Occipital lobe (tissue), 2 donors: ENCODE results near the gene TMPRSS13. TPM values are rescaled to one million over a fixed set of nuclear protein-coding genes. Genes with fewer than 3 reads are reported as not detected.

ENCODE experiments used
- DNase-seq: peaks from one replicate; lab custom pipeline; 2025; lab: John Stamatoyannopoulos, UW
- total RNA-seq: library from RNA; depleted of rRNA; stranded (reverse); fragments of >200 nt; gene quantifications from one replicate; pipeline ENCODE4 v1.2.3, GENCODE V29; 2014

TMPRSS13 gene
- total RNA-seq, 1 donor from 2014 or later, result 0.47 TPM

GRCh38 chr11:117914398-117914761, 14.8 kb downstream of the TMPRSS13 start:
- DNase-seq, result no peak

- DNase-seq, result no peak
Observed at GRCh38 chr11:117913736-117914397, 15.3 kb downstream of the TMPRSS13 start.

DNA sequence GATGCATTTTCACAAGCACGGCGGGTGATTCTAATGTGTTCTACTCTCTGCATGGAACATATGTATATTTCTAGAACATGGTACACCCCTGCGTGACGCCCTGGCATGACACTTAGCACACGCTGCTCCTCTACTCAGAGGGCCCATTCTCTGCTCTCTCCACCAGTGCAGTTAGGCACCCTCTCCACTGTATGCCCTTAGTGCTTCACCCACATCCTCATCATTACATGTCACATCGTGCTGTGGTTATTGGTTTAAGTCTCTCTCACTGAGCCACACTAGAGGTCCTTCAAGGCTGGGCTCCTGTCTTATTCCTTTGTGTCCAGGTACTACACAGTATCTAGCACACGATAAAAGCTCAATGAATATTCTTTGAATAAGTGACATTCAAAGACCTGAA, 16.7 kb downstream of the TMPRSS13 start:
- no peak for DNase-seq

- no peak for DNase-seq
Observed at GRCh38 chr11:117911694-117912093, 17.5 kb downstream of the TMPRSS13 start.

- no peak for DNase-seq
Observed at GRCh38 chr11:117910941-117911655, 18.1 kb downstream of the TMPRSS13 start.

- no peak for DNase-seq
Observed at GRCh38 chr11:117910525-117910924, 18.7 kb downstream of the TMPRSS13 start.

GRCh38 chr11:117909611-117910382, 19.4 kb downstream of the TMPRSS13 start:
- no peak for DNase-seq

DNA sequence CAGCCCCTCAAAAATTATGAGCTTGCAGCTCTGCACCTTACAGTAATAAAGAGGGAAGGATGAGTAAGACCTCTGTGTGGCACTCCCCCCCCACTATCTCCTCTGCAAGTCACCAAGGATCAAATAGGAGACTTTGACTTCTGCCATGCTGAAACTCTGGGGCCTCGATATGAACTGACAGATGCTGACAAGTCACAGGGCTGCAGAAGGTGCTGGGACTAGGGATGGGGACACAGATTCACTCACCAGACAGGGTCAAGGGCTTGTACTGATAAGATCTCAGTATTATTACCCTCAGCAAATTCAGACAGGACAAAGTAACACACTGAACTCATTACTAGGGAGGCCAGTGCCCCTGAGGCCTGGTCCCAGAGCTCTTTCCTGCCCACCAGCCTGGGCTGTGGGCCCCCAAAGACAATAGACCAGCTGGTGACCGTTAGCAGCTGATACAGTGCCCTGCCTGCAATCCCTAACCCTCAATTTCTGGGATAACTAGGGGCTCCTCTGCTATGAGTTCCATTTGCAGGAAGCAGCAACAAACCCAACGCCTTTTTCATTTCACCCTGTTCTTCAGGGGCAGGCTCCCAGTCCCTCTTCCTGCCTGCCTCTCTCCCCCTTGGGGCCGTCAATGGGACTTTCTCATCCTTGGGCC, 20.1 kb downstream of the TMPRSS13 start:
- DNase-seq, result no peak

DNA sequence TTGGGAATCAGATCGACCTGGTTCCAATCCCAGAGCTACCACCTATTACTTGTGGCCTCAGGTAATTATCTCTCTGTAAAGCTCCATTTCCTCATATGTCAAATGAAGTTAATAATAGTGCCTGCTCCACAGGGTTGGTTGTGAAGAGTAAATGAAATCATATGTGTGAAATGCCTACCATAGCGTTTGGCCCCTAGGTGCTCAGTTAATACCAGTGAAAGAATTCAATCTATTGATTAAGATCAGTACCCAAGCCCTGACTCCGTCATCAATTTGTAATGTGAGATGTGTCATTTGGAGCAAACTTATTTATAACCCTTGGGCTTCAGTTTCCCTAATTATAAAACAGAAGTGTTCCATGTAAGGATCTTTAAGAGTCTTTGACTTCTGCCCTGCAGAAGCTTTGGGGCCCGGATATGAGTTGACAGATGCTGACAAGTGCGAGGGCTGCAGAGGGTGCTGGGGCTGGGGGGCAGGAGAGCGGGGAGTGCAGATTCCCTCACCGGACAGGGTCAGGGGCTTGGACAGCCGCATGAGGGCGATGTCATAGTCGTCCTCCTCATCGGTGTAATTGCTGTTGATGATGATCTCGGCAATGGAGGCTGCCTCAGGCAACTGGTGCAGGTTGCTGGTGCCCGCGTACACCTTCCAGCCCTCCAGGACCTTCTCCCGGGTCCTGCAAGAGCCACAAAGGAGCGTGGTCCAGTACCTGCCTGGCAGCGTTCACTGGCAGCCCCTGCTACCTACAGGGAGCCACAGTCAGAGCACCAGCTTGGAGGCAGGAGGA, 20.9 kb downstream of the TMPRSS13 start:
- DNase-seq, result no peak

- DNase-seq, result peak; percentile 79
Observed at GRCh38 chr11:117907276-117908108, 21.7 kb downstream of the TMPRSS13 start.

DNA sequence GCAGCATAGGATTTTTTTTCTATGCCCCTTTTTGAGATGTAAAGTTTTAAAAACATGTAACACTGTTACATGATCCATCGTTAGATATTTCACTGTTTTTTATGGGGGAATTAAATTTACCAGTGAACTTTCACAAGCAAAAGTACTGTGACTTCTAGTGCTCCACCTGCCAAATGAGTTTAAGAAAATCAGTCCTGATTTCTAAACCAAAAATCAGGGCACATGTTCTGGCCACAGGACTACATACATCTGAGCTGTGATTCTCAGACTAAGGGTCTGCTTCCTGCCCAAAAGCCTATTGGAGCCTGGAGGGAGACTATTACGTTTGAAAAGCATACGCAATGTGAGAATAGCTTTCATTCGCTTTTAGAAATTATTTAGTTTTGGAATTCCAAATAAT, 22.5 kb downstream of the TMPRSS13 start:
- DNase-seq, result no peak

DNA sequence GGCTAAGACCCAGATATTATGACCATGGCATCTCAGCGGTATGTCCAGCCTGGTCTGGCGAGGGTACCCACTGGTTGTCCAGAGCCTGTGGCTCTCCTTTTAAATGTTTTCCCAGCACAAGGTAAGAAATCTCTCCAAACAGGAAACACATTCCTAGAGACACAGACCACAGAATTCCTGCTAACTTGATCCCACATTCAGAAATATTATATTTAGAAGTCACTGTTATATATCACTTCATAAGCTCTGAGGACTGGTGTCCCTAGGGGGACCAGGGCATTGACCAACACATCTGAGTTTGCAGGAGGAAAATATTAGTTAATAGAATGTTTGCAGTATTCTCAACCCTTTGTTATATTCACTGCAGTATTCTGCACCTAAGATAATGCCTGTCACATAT, 23.1 kb downstream of the TMPRSS13 start:
- DNase-seq, result no peak

DNA sequence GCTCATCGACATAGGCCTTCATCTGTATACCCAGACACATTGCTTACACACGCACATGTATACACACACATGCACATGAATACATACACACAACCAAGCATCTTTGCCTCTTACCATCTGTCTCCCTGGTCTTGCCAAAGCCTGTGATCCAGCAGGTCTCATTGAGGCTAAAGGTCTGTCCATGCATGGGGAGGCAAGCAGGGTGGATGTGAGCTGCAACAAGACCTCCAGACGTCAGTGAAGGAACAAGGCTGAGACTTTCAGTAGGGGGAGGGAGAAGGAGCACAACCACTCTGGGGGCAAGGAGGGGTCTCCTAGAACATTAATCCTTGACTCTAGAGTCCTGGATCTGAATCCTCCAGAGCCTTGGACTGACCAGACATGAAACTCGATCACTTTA, 23.7 kb downstream of the TMPRSS13 start:
- DNase-seq, result no peak

GRCh38 chr11:117903505-117904382, 25.5 kb downstream of the TMPRSS13 start:
- no peak for DNase-seq

- no peak for DNase-seq
Observed at GRCh38 chr11:117902001-117902845, 27.0 kb downstream of the TMPRSS13 start.

- no peak for DNase-seq
Observed at GRCh38 chr11:117901601-117902000, 27.6 kb downstream of the TMPRSS13 start.

GRCh38 chr11:117900720-117901440, 28.3 kb downstream of the TMPRSS13 start:
- DNase-seq, result no peak
